H1 (cell line): ENCODE results near the gene ASAP2.

Source experiments
- EP300 ChIP-seq, 2 experiments: IDR thresholded peaks; 1 replicate in 1 of 2; 2 replicates in 1 of 2; pipeline ENCODE4 v1.6.1; 2011 to 2012; ENCODE audit warnings: low read depth in 2 of 2, low read length in 2 of 2, mild to moderate bottlenecking in 2 of 2, borderline replicate concordance in 1 of 2, inconsistent platforms in 1 of 2, moderate library complexity in 1 of 2
- POLR2A ChIP-seq, 2 experiments: IDR thresholded peaks; 1 replicate in 1 of 2; 2 replicates in 1 of 2; pipeline ENCODE4 v1.6.1; 2011; ENCODE audit warnings: low read depth in 2 of 2, low read length in 2 of 2, mild to moderate bottlenecking in 2 of 2; ENCODE audit errors: control extremely low read depth in 1 of 2

- TF ChIP-seq EP300 (IDR thresholded peaks at IDR 0.05; ENCODE audit: borderline replicate concordance in 1 of 2, low read depth in 2 of 2, low read length in 2 of 2) (no peak), POLR2A (IDR thresholded peaks at IDR 0.05; ENCODE audit: control extremely low read depth in 1 of 2, low read depth in 2 of 2, low read length in 2 of 2) (no peak)
These were observed 137.8 kb downstream of the ASAP2 start for GRCh38 chr2:9344434-9344833.
